ENCODE results near the gene MAP6D1.

MAP6D1 gene

GRCh38 chr3:183825456-183826161 is at the start of gene MAP6D1:
MAP6D1 (minus strand) TSS chr3:183825577; CDS start chr3:183825547, 30 bp downstream.
- H3K4me1 ChIP-seq (ENCODE audit: insufficient read depth, low read length): peaks cover 6% of the 10 kb centered on the region
- H3K9me3 ChIP-seq (ENCODE audit: low read length): no peaks in the 10 kb centered on the region
- peak within 1 kb of the TSS; percentile 50 to 68 for H3K4me3 ChIP-seq (ENCODE audit: low read depth in 1 of 2, low read length in 2 of 2)
- H3K27ac ChIP-seq (ENCODE audit: low read depth, low read length): no peak within 1 kb of the TSS
- no peak within 1 kb of the TSS for H3K9ac ChIP-seq (ENCODE audit: low read length)
- no peaks in the 10 kb centered on the region for H3K27me3 ChIP-seq (ENCODE audit: control insufficient read depth in 1 of 2, insufficient read depth in 2 of 2, low read length in 2 of 2)
- peaks cover 17% of the 10 kb centered on the region for H3K36me3 ChIP-seq (ENCODE audit: insufficient read depth, low read length)

GRCh38 chr3:183873914-183874313 is 48.5 kb upstream of the MAP6D1 start:
- Histone ChIP-seq H3K4me1 (ENCODE audit: insufficient read depth, low read length) (peaks cover 4% of the 10 kb centered on the region), H3K27me3 (ENCODE audit: control insufficient read depth in 1 of 2, insufficient read depth in 2 of 2, low read length in 2 of 2) (no peaks in the 10 kb centered on the region), H3K4me3 (ENCODE audit: low read depth in 1 of 2, low read length in 2 of 2) (no peak overlapping the region), H3K27ac (ENCODE audit: low read depth, low read length) (no peak overlapping the region), H3K9ac (ENCODE audit: low read length) (no peak overlapping the region), H3K9me3 (ENCODE audit: low read length) (no peaks in the 10 kb centered on the region), H3K36me3 (ENCODE audit: insufficient read depth, low read length) (no peaks in the 10 kb centered on the region)

- H3K4me3 ChIP-seq (ENCODE audit: low read depth in 1 of 2, low read length in 2 of 2): no peak overlapping the region
- H3K4me1 ChIP-seq (ENCODE audit: insufficient read depth, low read length): peaks cover 4% of the 10 kb centered on the region
- H3K9me3 ChIP-seq (ENCODE audit: low read length): no peaks in the 10 kb centered on the region
- H3K27me3 ChIP-seq (ENCODE audit: control insufficient read depth in 1 of 2, insufficient read depth in 2 of 2, low read length in 2 of 2): no peaks in the 10 kb centered on the region
- H3K9ac ChIP-seq (ENCODE audit: low read length): no peak overlapping the region
- H3K36me3 ChIP-seq (ENCODE audit: insufficient read depth, low read length): peaks cover 5% of the 10 kb centered on the region
- H3K27ac ChIP-seq (ENCODE audit: low read depth, low read length): no peak overlapping the region
Observed at GRCh38 chr3:183871541-183871940, 46.2 kb upstream of the MAP6D1 start.

GRCh38 chr3:183870563-183870962 is 45.2 kb upstream of the MAP6D1 start:
- Histone ChIP-seq H3K27me3 (ENCODE audit: control insufficient read depth in 1 of 2, insufficient read depth in 2 of 2, low read length in 2 of 2) (no peaks in the 10 kb centered on the region), H3K36me3 (ENCODE audit: insufficient read depth, low read length) (peaks cover 12% of the 10 kb centered on the region), H3K9me3 (ENCODE audit: low read length) (no peaks in the 10 kb centered on the region), H3K4me1 (ENCODE audit: insufficient read depth, low read length) (no peaks in the 10 kb centered on the region), H3K27ac (ENCODE audit: low read depth, low read length) (no peak overlapping the region), H3K4me3 (ENCODE audit: low read depth in 1 of 2, low read length in 2 of 2) (no peak overlapping the region), H3K9ac (ENCODE audit: low read length) (no peak overlapping the region)

- H3K27me3 ChIP-seq (ENCODE audit: control insufficient read depth in 1 of 2, insufficient read depth in 2 of 2, low read length in 2 of 2): no peaks in the 10 kb centered on the region
- H3K9me3 ChIP-seq (ENCODE audit: low read length): no peaks in the 10 kb centered on the region
- no peak overlapping the region for H3K9ac ChIP-seq (ENCODE audit: low read length)
- H3K4me1 ChIP-seq (ENCODE audit: insufficient read depth, low read length): no peaks in the 10 kb centered on the region
- peaks cover 23% of the 10 kb centered on the region for H3K36me3 ChIP-seq (ENCODE audit: insufficient read depth, low read length)
- H3K27ac ChIP-seq (ENCODE audit: low read depth, low read length): no peak overlapping the region
- H3K4me3 ChIP-seq (ENCODE audit: low read depth in 1 of 2, low read length in 2 of 2): no peak overlapping the region
Observed at GRCh38 chr3:183868796-183869195, 43.4 kb upstream of the MAP6D1 start.

GRCh38 chr3:183862610-183863009 is 37.2 kb upstream of the MAP6D1 start:
- Histone ChIP-seq H3K27me3 (ENCODE audit: control insufficient read depth in 1 of 2, insufficient read depth in 2 of 2, low read length in 2 of 2) (no peaks in the 10 kb centered on the region), H3K4me1 (ENCODE audit: insufficient read depth, low read length) (no peaks in the 10 kb centered on the region), H3K36me3 (ENCODE audit: insufficient read depth, low read length) (peaks cover 73% of the 10 kb centered on the region), H3K9me3 (ENCODE audit: low read length) (no peaks in the 10 kb centered on the region), H3K9ac (ENCODE audit: low read length) (no peak overlapping the region), H3K4me3 (ENCODE audit: low read depth in 1 of 2, low read length in 2 of 2) (no peak overlapping the region), H3K27ac (ENCODE audit: low read depth, low read length) (no peak overlapping the region)

- H3K9ac ChIP-seq (ENCODE audit: low read length): no peak overlapping the region
- no peaks in the 10 kb centered on the region for H3K4me1 ChIP-seq (ENCODE audit: insufficient read depth, low read length)
- no peaks in the 10 kb centered on the region for H3K9me3 ChIP-seq (ENCODE audit: low read length)
- H3K4me3 ChIP-seq (ENCODE audit: low read depth in 1 of 2, low read length in 2 of 2): no peak overlapping the region
- H3K27ac ChIP-seq (ENCODE audit: low read depth, low read length): no peak overlapping the region
- no peaks in the 10 kb centered on the region for H3K27me3 ChIP-seq (ENCODE audit: control insufficient read depth in 1 of 2, insufficient read depth in 2 of 2, low read length in 2 of 2)
- H3K36me3 ChIP-seq (ENCODE audit: insufficient read depth, low read length): peaks cover 51% of the 10 kb centered on the region
Observed at GRCh38 chr3:183857863-183858262, 32.5 kb upstream of the MAP6D1 start.

GRCh38 chr3:183854318-183855035 is 29.1 kb upstream of the MAP6D1 start:
- no peak overlapping the region for H3K9ac ChIP-seq (ENCODE audit: low read length)
- H3K9me3 ChIP-seq (ENCODE audit: low read length): no peaks in the 10 kb centered on the region
- peaks cover 20% of the 10 kb centered on the region for H3K36me3 ChIP-seq (ENCODE audit: insufficient read depth, low read length)
- H3K4me3 ChIP-seq (ENCODE audit: low read depth in 1 of 2, low read length in 2 of 2): no peak overlapping the region
- H3K27ac ChIP-seq (ENCODE audit: low read depth, low read length): no peak overlapping the region
- H3K4me1 ChIP-seq (ENCODE audit: insufficient read depth, low read length): no peaks in the 10 kb centered on the region
- no peaks in the 10 kb centered on the region for H3K27me3 ChIP-seq (ENCODE audit: control insufficient read depth in 1 of 2, insufficient read depth in 2 of 2, low read length in 2 of 2)

GRCh38 chr3:183845608-183846288 is 20.4 kb upstream of the MAP6D1 start:
- Histone ChIP-seq H3K9ac (ENCODE audit: low read length) (no peak overlapping the region), H3K27ac (ENCODE audit: low read depth, low read length) (no peak overlapping the region), H3K27me3 (ENCODE audit: control insufficient read depth in 1 of 2, insufficient read depth in 2 of 2, low read length in 2 of 2) (no peaks in the 10 kb centered on the region), H3K9me3 (ENCODE audit: low read length) (no peaks in the 10 kb centered on the region), H3K4me3 (ENCODE audit: low read depth in 1 of 2, low read length in 2 of 2) (no peak overlapping the region), H3K36me3 (ENCODE audit: insufficient read depth, low read length) (peaks cover 33% of the 10 kb centered on the region), H3K4me1 (ENCODE audit: insufficient read depth, low read length) (no peaks in the 10 kb centered on the region)

- Histone ChIP-seq H3K4me3 (ENCODE audit: low read depth in 1 of 2, low read length in 2 of 2) (no peak overlapping the region), H3K9ac (ENCODE audit: low read length) (no peak overlapping the region), H3K4me1 (ENCODE audit: insufficient read depth, low read length) (no peaks in the 10 kb centered on the region), H3K27me3 (ENCODE audit: control insufficient read depth in 1 of 2, insufficient read depth in 2 of 2, low read length in 2 of 2) (no peaks in the 10 kb centered on the region), H3K36me3 (ENCODE audit: insufficient read depth, low read length) (peaks cover 34% of the 10 kb centered on the region), H3K27ac (ENCODE audit: low read depth, low read length) (no peak overlapping the region), H3K9me3 (ENCODE audit: low read length) (no peaks in the 10 kb centered on the region)
Observed at GRCh38 chr3:183845090-183845489, 19.7 kb upstream of the MAP6D1 start.

- peaks cover 35% of the 10 kb centered on the region for H3K36me3 ChIP-seq (ENCODE audit: insufficient read depth, low read length)
- no peaks in the 10 kb centered on the region for H3K27me3 ChIP-seq (ENCODE audit: control insufficient read depth in 1 of 2, insufficient read depth in 2 of 2, low read length in 2 of 2)
- no peak overlapping the region for H3K27ac ChIP-seq (ENCODE audit: low read depth, low read length)
- no peak overlapping the region for H3K4me3 ChIP-seq (ENCODE audit: low read depth in 1 of 2, low read length in 2 of 2)
- H3K9ac ChIP-seq (ENCODE audit: low read length): no peak overlapping the region
- H3K9me3 ChIP-seq (ENCODE audit: low read length): no peaks in the 10 kb centered on the region
- no peaks in the 10 kb centered on the region for H3K4me1 ChIP-seq (ENCODE audit: insufficient read depth, low read length)
Observed at GRCh38 chr3:183844606-183845005, 19.2 kb upstream of the MAP6D1 start.
